GM18511 (cell line): ENCODE results near the gene LOXHD1.
A peak's percentile ranks its signal among the peaks of the same experiment; 100 is the strongest.

Experiments used
- ATAC-seq: cut with Tn5 transposase; IDR thresholded peaks from one replicate; pipeline ENCODE4 v1.9.1; 2021; ENCODE audit warnings: mild to moderate bottlenecking, moderate library complexity; ENCODE audit not compliant: unreplicated experiment

The LOXHD1 gene

DNA sequence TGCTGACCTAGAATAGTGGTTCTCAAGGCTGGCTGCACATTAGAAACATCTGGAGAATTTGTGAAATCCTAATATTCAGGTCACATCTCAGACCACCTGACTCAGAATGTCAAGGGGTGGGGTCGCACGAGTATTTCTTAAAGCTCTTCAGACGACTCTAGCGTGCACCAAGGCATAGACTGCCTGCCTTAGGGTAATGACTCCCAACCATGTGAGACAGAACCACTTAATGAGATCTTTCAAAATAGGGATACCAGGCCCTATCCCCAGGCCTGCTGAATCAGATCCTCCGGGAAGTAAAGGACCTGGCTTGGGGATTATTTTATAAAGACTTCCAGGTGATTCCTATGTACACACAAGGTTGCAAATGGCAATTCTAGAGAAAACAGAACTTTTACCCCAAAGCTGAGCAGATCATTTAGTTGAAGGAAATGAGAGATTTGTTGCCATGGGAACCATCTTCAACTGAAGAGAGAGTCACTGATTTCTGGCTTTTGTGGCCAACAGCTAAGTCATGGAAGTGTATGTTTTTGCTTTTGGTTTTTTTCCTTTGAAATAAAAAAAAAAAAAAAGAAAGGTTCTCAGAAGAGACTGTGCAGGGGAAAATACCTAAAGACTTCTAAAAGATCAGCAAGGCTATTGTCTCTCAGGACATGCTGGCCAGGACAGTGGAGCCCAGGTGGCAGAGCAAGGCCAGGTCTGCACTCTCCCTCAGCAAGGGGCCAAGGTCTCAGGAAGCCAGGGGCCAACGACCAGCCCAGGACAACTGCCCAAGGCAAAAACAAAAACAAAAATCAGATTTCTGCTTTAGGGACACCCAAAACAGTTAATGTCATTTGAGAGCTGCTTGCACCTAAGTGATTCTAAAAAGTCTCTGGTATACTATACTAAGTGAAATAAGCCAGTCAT is 15.3 kb upstream of the LOXHD1 start:
- ATAC-seq = no peak

DNA sequence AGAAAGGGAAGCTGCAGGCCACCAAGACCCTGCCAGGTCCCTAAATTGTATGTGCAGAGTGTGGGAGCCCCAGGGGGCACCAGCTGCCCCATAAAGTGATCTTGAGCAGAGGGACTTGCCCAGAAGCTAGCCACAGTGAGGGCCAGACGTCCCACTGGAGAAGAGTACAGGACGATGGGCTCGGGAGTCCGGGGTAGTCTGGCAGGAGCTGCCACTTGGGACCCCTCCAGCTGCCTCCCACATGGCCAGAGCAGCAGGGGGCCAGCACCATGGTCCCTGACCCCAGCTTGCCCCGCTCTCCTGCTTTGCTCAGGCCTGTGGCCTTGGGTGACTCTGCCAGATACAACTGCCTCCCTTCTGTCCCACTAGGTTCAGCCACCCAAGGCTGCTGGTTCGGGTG is 11.7 kb upstream of the LOXHD1 start:
- no peak for ATAC-seq

DNA sequence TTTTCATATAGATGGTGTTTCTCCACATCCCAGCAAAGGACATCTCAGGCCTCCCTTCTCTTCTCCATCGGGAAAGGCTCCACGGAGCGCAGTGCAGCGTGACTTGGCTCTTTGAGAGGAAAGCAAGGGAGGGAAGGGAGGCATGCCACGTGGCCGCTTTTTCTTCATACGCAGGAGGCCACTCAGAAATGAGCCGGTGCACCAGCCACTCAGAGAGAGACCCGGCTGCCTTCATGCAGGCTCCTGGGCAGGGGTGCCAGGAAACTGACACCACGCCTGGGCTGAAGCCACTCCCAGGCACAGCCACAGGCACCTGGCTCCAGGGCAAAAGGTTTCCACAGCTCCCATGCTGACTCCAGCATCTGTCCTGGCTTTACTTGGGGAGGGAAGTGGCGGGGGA is 11.1 kb upstream of the LOXHD1 start:
- no peak for ATAC-seq

DNA sequence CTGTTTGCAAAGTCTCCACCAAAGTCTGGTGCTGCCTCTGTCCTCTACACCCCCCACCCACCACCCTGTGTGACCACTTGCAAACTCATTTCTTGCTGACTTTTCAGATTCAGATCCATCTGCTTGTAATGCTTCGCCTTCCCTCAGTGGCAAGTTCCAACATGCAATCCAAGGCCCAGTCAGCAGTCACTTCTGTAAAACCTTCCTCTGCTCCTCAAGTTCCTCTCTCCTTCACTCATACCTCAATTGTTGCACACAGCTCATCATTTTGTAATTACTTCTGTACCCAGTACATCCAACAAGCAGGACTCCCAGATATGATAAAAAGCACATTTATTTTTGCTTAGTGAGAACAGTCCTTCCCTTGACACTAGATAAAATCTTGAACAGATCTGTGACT is 6.5 kb upstream of the LOXHD1 start:
- ATAC-seq = no peak

DNA sequence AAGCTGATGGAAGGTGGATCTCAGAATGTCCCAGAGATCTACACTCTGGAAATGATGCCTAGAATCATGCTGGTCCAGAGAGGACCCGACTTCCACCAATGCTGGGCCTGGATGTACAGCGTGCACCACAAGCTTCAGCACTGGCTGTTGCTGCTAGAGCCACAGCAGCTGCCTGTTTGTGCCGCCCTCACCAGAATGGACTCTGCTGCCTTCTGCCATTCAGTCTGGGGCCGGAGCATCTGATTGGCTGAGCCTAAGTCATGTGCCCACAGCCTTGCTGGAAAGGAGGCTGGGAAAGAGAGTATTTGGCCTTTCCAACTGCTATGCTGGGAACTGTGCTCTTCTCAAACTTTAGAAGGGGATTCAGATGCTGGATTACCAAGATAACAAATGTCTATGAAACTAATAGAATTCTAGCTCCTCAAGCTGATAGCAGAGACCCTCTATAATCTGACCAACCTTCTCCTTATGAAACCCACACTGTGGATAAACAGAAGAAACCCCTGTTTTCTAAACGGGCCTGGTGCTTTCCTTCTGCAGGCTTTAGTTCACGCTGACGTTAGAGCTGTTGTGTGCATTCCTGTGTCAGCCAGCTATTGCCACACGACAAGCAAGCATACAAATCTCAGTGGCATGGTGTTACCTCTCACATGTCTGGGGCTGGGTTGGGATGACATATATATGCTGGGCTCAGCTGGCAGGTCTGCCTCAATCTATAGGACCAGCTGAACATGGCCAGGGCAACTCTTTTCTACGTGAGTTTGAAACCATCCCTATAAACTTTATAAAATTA is 4.1 kb upstream of the LOXHD1 start:
- ATAC-seq = no peak

DNA sequence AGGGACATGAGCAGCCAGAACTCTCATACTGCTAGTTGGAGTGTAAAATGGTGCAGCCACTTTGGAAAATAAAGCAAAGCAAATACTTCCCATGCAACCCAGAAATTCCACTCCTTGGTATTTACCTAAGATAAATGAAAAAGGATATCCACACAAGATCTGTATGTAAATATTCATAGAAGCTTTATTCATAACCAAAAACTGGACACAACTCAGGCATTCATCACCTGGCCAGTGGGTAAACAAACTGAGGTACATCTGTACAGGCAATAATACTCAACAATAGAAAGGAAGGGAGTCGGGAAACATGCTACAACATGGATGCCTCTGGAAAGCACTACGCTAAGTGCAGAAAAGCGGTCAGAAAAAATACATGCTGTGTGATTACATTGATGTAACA is 2.5 kb upstream of the LOXHD1 start:
- ATAC-seq = no peak

DNA sequence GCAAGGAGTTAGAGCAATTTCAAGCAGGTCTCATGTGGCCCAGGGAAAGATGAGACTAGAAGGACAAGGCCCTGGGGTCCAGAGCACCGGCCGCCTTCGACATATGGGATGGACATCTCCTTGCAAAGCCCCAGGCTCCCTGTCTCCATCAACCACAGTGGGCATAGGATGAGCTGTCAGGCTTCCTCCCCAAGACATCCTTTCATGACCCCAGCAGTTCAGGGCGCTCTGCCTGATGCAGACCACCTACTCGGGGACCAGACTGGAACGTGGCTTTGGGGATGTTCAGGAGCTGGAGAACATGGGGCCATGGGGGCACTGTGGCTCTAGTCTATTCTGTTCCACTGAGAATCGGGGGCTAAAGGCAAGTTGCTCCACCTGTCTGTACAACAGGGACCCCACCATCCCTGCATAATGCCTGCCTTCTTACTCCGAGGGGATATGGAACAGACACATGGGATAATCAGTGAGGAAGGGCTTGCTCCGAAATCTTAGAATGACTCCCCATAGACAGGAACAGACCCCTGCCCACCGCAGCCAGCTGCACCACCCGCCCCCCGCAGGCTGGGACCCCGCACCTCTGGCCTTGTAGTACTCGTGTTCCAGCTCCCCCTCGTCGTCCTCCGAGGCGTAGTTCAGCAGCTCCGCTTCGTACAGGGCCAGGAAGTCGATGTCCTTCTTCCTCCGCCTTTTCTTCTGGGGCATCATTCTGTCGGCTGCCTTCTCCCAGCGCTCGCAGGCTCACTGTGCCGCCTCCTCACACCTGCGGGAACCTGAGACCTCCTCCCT is 500 bp downstream of the LOXHD1 start:
- ATAC-seq = no peak

DNA sequence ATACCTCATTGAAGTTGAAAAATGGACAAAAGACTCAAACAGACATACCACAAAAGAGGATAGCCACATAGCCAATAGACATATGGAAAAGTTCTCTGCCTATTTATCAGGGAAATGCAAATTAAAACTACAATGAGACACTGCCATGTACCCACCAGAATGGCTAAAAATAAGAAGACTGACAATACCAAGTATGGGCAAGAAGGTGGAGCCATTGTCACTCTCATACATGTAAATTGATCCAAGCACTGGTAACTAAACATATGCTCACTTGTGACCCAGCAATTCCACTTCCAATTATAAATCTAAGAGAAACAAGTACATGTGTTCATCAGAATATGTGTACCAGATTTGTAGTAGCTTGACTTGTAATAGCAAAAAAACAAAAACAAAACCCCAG is 4.6 kb downstream of the LOXHD1 start:
- no peak for ATAC-seq

DNA sequence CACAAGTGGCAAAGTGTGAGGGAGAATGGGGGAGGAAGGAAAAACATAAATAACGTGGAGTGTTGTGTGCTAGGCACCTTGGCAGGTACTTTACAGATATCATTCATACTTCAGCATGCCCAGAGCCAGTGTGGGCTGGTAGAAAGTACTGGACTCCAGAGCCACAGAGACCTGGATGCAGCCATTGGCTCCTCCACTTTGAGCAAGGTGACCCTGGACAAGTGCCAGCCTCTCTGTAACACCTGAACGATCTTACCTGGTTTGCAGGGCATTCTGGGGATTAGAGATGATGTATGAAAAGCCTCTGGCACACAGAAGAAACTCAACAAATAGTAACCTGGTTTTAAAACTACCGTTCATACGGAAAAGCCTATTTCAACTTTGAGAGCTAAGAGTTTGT is 6.3 kb downstream of the LOXHD1 start:
- ATAC-seq = no peak

DNA sequence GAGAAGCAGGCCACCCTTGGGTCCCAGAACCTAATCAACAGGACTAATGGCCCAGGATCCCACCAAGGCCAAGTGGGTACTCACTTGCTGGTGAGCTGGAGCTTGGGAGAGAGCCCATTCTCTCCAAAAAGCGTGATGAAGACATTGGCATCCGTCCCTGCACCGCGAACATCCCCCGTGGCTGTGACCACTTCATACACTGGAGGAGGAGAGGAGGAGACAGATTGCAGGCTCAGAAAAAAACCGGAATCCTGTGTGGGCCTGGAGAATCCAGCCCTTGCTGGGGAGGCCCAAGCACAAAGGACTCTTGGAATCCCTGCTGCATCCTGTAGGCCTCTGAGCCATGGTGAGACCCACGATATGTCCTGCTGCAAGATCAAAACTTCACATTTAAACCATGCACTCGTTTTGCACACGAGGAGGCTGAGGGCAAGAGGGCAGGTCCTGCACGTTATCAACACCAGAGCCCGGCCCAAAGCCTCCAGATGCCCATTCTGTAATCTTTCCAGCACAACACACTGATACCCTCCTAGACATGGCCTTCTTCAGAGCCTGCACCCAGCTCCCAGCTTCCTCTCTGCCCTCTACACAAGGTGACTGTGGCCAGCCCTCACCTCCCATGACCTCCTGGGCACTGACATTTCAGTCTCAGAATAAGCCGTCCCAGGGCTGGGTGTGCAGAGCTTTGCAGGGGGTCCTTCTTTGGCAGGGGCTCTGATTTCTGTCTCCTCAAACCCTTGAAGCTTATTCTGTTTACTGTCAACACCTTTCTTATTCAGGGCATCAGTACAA is 7.8 kb downstream of the LOXHD1 start:
- ATAC-seq = no peak

DNA sequence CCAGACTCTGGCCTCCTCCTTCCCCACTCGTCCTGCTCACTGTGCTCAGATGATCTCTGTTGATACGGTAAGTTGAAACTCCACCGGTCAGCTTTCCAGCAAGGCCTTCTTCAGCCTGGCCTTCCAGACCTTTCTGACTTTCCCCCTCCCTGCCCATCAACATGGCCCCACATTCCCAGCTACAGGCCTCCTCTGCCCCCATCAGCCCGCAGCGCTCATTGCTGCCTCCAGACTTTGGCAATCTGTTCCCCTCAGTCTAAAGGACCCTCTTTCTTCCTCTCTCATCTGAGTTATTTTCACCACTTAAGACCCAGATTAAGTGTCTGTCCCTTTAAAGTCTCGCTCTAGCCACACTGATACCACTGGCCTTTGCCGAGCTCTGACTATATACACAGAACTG is 10.6 kb downstream of the LOXHD1 start:
- ATAC-seq = no peak

DNA sequence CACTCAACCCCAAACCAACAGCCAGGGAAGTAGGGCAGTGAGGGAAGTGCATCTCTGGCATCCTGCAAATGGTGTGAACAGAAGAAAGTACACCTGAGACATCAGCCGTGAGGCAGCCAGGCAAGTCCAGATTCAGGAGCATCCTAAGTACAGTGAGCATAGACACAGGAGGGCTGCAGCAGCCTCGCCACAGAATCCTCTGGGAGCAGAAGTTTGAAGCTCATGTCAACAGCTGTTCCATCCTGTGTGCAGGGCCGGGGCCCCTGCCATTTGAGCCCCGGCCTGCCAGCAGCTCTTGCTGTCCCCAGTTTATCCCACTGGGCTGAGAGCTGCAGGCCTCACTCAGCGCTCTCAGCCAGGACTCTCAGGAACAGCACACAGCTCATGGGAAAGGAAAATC is 14.5 kb downstream of the LOXHD1 start:
- ATAC-seq = no peak

DNA sequence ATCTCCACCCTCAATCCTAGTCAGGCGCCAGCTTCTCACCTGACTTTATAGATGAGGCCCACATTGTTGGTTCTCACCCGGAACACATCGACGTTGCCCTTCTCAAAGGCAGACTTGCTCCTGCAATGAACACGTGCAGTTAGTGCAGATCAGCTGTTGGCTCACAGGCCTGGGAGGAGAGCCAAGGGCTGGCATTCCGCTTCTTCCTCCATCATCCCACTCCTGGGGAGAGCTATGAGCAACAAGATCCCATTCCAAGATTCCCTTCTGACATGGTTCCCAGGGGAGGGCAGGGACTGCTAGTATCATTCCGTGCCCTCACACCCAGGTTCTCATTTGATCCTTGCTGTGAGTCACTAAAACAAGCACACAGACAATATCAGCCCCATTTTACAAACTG is 15.1 kb downstream of the LOXHD1 start:
- no peak for ATAC-seq

DNA sequence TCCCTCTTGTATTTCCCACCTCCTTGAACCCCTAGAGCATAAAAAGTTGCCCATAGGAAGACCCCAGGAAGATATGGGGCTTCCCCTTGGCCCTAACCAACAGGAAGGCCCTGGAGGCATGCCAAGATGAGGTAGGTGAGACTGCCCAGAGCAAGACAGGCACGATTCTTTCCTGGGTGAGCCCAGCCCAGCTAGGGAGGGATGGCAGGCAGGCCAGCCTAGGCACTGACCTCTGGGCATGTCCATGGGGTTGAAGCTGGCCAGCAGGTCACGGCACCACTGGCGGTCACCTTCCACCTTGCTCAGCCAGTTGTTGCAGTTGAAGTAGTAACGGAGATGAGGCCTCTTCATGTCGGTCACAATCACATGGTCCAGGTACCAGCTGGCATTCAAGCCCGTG is 17.6 kb downstream of the LOXHD1 start:
- ATAC-seq = no peak

DNA sequence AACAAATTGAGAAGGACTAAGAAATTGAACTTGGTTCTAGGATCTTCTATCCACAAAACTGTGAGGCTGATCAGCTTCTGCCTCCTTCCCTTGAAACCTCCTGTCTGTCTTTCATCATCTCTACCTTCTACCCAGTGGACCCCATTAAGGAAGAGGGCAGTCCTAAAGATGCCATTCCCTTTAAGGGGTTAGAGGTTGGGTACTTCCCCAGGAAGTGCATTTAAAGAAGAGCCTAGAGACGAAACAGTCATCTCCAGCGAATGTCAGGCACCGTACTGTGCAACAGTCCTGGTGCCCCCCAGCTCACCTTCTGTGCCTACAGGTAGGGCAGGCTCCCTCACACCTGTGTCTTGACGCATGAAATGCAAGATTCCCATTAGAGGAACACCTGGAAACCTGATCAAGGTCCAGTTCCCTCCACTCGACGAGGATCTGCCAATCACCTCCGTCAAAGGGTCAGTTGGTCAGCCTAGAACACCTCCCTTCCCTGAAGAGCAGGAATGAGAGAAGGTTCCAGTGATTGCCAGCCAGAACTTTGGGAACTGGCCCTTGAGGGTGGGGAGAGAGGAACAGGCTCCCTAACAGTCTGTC is 20.9 kb downstream of the LOXHD1 start:
- ATAC-seq = no peak

DNA sequence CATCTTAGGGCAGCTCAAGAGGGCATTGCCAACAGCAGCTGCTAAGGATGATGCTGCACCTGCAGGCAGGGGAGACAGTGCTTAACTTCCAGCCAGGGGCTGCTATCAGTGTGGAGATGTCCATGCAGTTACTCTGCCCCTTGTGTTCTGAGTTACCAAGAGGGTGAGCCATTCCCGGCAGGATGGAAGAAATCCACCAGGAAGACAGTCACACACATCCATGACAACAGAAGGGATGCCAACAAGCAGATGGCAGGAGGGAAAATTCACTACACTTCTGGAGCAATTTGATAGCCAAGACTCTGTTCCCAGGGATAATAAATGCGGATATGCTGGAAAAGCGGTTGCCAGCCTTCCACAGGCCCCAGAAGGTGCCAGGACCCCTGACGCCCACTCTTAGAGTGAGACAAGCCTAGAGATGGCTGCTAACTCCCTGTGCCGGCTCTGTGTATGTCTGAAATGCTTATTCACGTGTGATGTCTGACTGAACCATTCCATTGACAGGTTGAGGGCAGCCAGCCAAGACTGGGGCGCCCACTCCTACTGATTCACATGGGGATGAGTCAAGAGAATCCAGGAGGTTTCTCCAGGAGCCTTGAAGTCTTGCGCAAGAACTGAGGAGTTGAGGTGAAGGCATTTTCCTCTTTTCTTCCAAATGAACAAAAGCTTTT is 24.5 kb downstream of the LOXHD1 start:
- ATAC-seq = no peak

DNA sequence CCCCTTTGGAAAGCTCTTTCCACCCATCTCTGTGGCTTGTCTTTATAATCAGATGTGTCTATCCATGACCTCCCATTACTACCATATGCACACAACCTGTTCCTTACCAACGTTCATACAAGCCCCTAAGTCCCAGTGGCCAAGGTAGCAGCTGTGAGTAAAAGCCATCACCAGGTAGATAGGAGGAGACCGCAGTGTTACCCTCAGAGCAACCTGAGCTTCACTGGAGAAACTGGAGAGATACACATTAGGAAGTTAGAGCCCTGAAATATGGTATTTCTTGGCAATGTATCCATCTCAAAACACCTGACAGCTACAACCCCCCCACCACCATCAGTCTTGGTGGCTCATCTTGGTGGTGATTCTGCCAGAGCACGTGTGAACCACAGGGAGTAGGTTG is 26.0 kb downstream of the LOXHD1 start:
- ATAC-seq = no peak

DNA sequence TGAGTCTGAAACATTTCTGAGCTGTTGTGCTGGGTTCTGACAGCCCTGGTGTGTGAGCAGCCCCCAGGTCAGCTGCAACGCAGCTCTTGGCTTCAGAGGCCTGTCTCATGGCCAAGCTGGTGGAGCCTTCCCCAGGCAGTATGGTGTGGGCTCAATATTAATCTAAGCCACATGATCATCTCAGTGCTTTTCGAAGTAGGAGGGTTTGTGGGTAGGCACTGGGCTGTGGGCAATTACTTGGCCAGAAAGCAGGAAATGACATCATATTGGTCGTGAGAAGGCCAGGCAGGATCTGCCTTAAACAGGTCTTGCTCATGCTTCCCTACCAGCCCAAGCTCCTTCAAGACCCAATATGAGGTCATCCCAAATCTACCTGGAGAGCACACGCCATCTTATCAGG is 26.9 kb downstream of the LOXHD1 start:
- ATAC-seq = peak; percentile 64

DNA sequence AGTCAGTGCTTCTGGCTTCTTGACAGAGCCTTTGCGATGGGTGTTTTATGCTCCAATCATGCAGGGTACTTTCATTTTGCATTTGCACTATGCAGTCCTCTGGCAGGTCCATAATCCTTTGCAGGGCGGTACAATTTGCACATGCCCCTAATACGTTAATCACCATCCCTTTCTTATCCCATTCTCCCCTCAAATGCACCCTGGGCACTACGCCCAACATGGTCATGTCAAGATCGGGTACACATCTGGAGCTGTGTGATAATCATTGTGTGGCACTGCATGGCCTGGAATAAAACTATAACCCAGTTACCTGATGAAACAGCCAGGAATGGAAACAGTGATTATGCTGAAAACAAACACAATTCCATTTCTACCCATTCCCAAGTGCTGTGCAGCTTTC is 27.7 kb downstream of the LOXHD1 start:
- no peak for ATAC-seq

DNA sequence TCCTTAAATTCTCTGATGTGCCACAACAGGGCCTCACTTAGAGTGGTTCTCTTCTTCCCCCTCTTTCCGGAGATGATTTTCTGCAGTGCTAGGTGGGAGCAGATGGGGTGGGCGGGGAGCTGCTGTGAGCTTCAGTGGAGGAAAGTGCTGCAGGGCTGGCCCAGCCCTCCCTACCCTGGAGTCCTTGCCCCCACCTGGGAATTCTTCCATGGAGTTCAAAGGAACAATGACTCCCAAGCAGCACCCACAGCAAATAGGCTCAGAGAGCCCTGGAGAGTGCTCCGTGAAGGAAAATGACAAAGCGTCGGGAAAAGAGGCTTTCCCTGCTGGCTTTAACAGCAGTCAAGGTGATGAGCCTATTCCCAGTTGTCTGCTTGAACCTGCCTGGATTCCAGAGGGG is 28.8 kb downstream of the LOXHD1 start:
- ATAC-seq = no peak
